Measurements from ENCODE around the gene SUFU. TPM values are rescaled to one million over a fixed set of nuclear protein-coding genes. Genes with fewer than 3 reads are reported as not detected.
"Not testable (repeated sequence)": the region's sequence is repeated elsewhere in the genome, so short reads cannot be mapped to it uniquely, and the experiment has no call there.

The SUFU gene
- total and polyA plus RNA-seq, 2 experiments from 2014 or later = 2.8 to 5.6 TPM

- H2AFZ ChIP-seq; H3K4me3 ChIP-seq; H3K36me3 ChIP-seq (ENCODE audit: insufficient read depth); H3K27me3 ChIP-seq (ENCODE audit: insufficient read depth); H4K20me1 ChIP-seq (replicated peaks; ENCODE audit: insufficient read depth); H3K9me2 ChIP-seq (ENCODE audit: insufficient read depth); H3K79me2 ChIP-seq (replicated peaks; ENCODE audit: insufficient read depth); H3K27ac ChIP-seq (ENCODE audit: low read depth); H3F3A ChIP-seq (replicated peaks; ENCODE audit: low read depth); ATAC-seq; H3K4me3 Mint-ChIP-seq; H3K9me3 Mint-ChIP-seq; H3K36me3 Mint-ChIP-seq (ENCODE audit: low read depth); DNase-seq (ENCODE audit: low spot score); H3K4me2 ChIP-seq: not testable (repeated sequence)
- peaks cover 20% of the 10 kb centered on the region for H3K4me1 ChIP-seq (ENCODE audit: insufficient read depth)
- Mint-ChIP-seq H3K27ac (0 out of 2 replicates have a peak overlapping the region, but pooled peaks have one; percentile 32), H3K27me3 (ENCODE audit: insufficient read depth, low read depth, poor library complexity) (peaks cover 10% of the 10 kb centered on the region), H3K4me1 (peaks cover 27% of the 10 kb centered on the region)
Measured at GRCh38 chr10:102667411-102667810, 163.6 kb downstream of the SUFU start.

GRCh38 chr10:102668326-102669107, 164.7 kb downstream of the SUFU start:
- Mint-ChIP-seq H3K36me3 (ENCODE audit: low read depth) (no peaks in the 10 kb centered on the region; the same call in 2 of the 3 replicates), H3K4me3 (no peak overlapping the region), H3K9me3 (no peaks in the 10 kb centered on the region), H3K4me1 (peaks cover 35% of the 10 kb centered on the region), H3K27ac (no peak overlapping the region), H3K27me3 (ENCODE audit: insufficient read depth, low read depth, poor library complexity) (peaks cover 14% of the 10 kb centered on the region)
- Histone ChIP-seq H3K9me2 (ENCODE audit: insufficient read depth) (no peaks in the 10 kb centered on the region), H2AFZ (no peak overlapping the region), H3K4me2 (no peak overlapping the region), H3K79me2 (replicated peaks; ENCODE audit: insufficient read depth) (no peaks in the 10 kb centered on the region), H3K27ac (ENCODE audit: low read depth) (no peak overlapping the region), H3K4me3 (no peak overlapping the region), H3K4me1 (ENCODE audit: insufficient read depth) (peaks cover 25% of the 10 kb centered on the region), H3F3A (replicated peaks; ENCODE audit: low read depth) (peaks cover 11% of the 10 kb centered on the region; the same call in 1 of the 2 replicates), H3K36me3 (ENCODE audit: insufficient read depth) (no peaks in the 10 kb centered on the region), H3K27me3 (ENCODE audit: insufficient read depth) (no peaks in the 10 kb centered on the region), H4K20me1 (replicated peaks; ENCODE audit: insufficient read depth) (no peaks in the 10 kb centered on the region)
- no peak for DNase-seq (ENCODE audit: low spot score)
- no peak for ATAC-seq
- TF ChIP-seq EZH2 (IDR thresholded peaks at IDR 0.05; ENCODE audit: low read depth, unreplicated experiment) (no peak), NANOG (IDR thresholded peaks at IDR 0.05; ENCODE audit: borderline replicate concordance) (no peak), ZNF114 (CRISPR knock-in tag; IDR thresholded peaks at IDR 0.05) (no peak), POLR2AphosphoS5 (IDR thresholded peaks at IDR 0.05; ENCODE audit: low read depth) (no peak), CREB1 (CRISPR knock-in tag; IDR thresholded peaks at IDR 0.05; ENCODE audit: low read depth) (no peak), EZH2phosphoT487 (IDR thresholded peaks at IDR 0.05; ENCODE audit: unreplicated experiment) (no peak), STAT1 (IDR thresholded peaks at IDR 0.05; ENCODE audit: unreplicated experiment) (no peak), ETS1 (IDR thresholded peaks at IDR 0.05) (no peak), JUNB (IDR thresholded peaks at IDR 0.05; ENCODE audit: unreplicated experiment) (no peak), ZNF462 (CRISPR knock-in tag; IDR thresholded peaks at IDR 0.05) (no peak), REST (IDR thresholded peaks at IDR 0.05; ENCODE audit: unreplicated experiment) (no peak)
